HG03064 (cell line): ENCODE results near the gene CAVIN2.

Experiments
- ATAC-seq: cut with Tn5 transposase; IDR thresholded peaks from one replicate; pipeline ENCODE4 v1.9.1; 2021; ENCODE audit warnings: low read depth; ENCODE audit not compliant: unreplicated experiment

The CAVIN2 gene

GRCh38 chr2:191845248-191845715 is 1.6 kb downstream of the CAVIN2 start:
- ATAC-seq, result no peak

GRCh38 chr2:191844706-191845105 is 2.2 kb downstream of the CAVIN2 start:
- ATAC-seq, result no peak

- ATAC-seq, result no peak
Measured at GRCh38 chr2:191840921-191841320, 6.0 kb downstream of the CAVIN2 start.

- ATAC-seq, result no peak
Measured at GRCh38 chr2:191839918-191840804, 6.7 kb downstream of the CAVIN2 start.

- no peak for ATAC-seq
Measured at GRCh38 chr2:191838526-191838925, 8.4 kb downstream of the CAVIN2 start.

GRCh38 chr2:191836853-191837769 is 9.8 kb downstream of the CAVIN2 start:
- ATAC-seq, result no peak

GRCh38 chr2:191836471-191836852 is 10.4 kb downstream of the CAVIN2 start:
- ATAC-seq, result no peak

GRCh38 chr2:191835539-191836350 is 11.1 kb downstream of the CAVIN2 start:
- ATAC-seq, result no peak

GRCh38 chr2:191835100-191835499 is 11.8 kb downstream of the CAVIN2 start:
- no peak for ATAC-seq

- no peak for ATAC-seq
Measured at GRCh38 chr2:191833356-191833755, 13.5 kb downstream of the CAVIN2 start.

- ATAC-seq, result no peak
Measured at GRCh38 chr2:191832668-191833067, 14.2 kb downstream of the CAVIN2 start.

- no peak for ATAC-seq
Measured at GRCh38 chr2:191831410-191831994, 15.4 kb downstream of the CAVIN2 start.

- ATAC-seq, result no peak
Measured at GRCh38 chr2:191824398-191824797, 22.5 kb downstream of the CAVIN2 start.

- ATAC-seq, result no peak
Measured at GRCh38 chr2:191821078-191821477, 25.8 kb downstream of the CAVIN2 start.

- ATAC-seq, result no peak
Measured at GRCh38 chr2:191818725-191819350, 28.1 kb downstream of the CAVIN2 start.

GRCh38 chr2:191818133-191818532 is 28.8 kb downstream of the CAVIN2 start:
- no peak for ATAC-seq

GRCh38 chr2:191815010-191815409 is 31.9 kb downstream of the CAVIN2 start:
- ATAC-seq, result no peak

GRCh38 chr2:191813943-191814342 is 32.9 kb downstream of the CAVIN2 start:
- ATAC-seq, result no peak

GRCh38 chr2:191811807-191812602 is 34.9 kb downstream of the CAVIN2 start:
- ATAC-seq, result no peak
